ENCODE measurements around the gene BTBD9. TPM values are rescaled to one million over a fixed set of nuclear protein-coding genes. Genes with fewer than 3 reads are reported as not detected.

Gene BTBD9
- total and polyA plus RNA-seq, 9 of the 15 experiments (the other 6 are each of a cell fraction or from before 2014, with no cell fraction given), result 0.08 to 1.6 (median 0.58) TPM

- BruUV-seq (replicated peaks), result no TSS peak
- no peak overlapping the region for H3K4me2 ChIP-seq (ENCODE audit: insufficient read depth, low read length)
- H3K4me3 ChIP-seq, result no peak overlapping the region
- H3K36me3 ChIP-seq (ENCODE audit: control insufficient read depth, insufficient read depth, low read length), result no peaks in the 10 kb centered on the region
- peaks cover 0 to 30% of the 10 kb centered on the region in 2 experiments; a peak in 2 of 5 replicates for H3K4me1 ChIP-seq (replicated peaks in 1 of 2; ENCODE audit: control insufficient read depth in 2 of 2, insufficient read depth in 2 of 2, low read length in 2 of 2)
- WGBS (ENCODE audit: insufficient coverage, low coverage, missing lambda C conversion rate), result 52% methylated on average over 13 of the region's 13 CpGs
- no peaks in the 10 kb centered on the region for H3K9me1 ChIP-seq (ENCODE audit: control insufficient read depth, insufficient read depth, low read length)
- intact Hi-C loops (cut with micrococcal nuclease) (no loop called here), in situ Hi-C loops (cut with MboI) (no loop called here)
- ChIA-PET CTCF (ENCODE audit: low intra/inter-chr PET ratio) (no interaction called here), POLR2A (interaction anchor here (0.6 to 1.0 kb wide), 3 partner anchors 12 to 64 kb away, joined by 3 to 7 read pairs (median 3); no protein-coding TSS in a partner anchor)
- no peak for DNase-seq (ENCODE audit: extremely low read depth in 1 of 4, low spot score in 3 of 4)
- H4K20me1 ChIP-seq (replicated peaks; ENCODE audit: control insufficient read depth, insufficient read depth, low read length), result peaks cover 11% of the 10 kb centered on the region
- no peaks in the 10 kb centered on the region for H3K9me3 ChIP-seq (replicated peaks; ENCODE audit: control insufficient read depth, insufficient read depth, low read depth, low read length)
- no peaks in the 10 kb centered on the region for H3K79me2 ChIP-seq (ENCODE audit: control insufficient read depth, insufficient read depth, low read length)
- H3K27ac ChIP-seq (ENCODE audit: extremely low read depth, low read depth, low read length), result no peak overlapping the region
- FAIRE-seq, result no peak
- H3K27me3 ChIP-seq (ENCODE audit: control insufficient read depth in 2 of 2, insufficient read depth in 2 of 2, low read length in 2 of 2), result peaks cover 8 to 12% of the 10 kb centered on the region in 2 experiments; a peak in 3 of 5 replicates
- H2AFZ ChIP-seq (ENCODE audit: low read depth, low read length), result no peak overlapping the region
- ATAC-seq, result no peak
- peak overlapping the region in 1 of 2 experiments; percentile 56; a peak in 1 of 4 replicates for H3K9ac ChIP-seq (ENCODE audit: insufficient read depth in 1 of 2, low read depth in 2 of 2, low read length in 2 of 2)
- TF ChIP-seq ZBTB17 (CRISPR knock-in tag; IDR thresholded peaks at IDR 0.05), result no peak
- no peak for TF ChIP-seq MBD2 (IDR thresholded peaks at IDR 0.05; ENCODE audit: borderline replicate concordance, low read depth)
- TF ChIP-seq HMG20A (CRISPR knock-in tag; conservative IDR thresholded peaks at IDR 0.05), result no peak
- no peak for TF ChIP-seq XRCC3 (IDR thresholded peaks at IDR 0.05)
- no peak for TF ChIP-seq E2F3 (CRISPR knock-in tag; IDR thresholded peaks at IDR 0.05)
- TF ChIP-seq, protein P1, sequence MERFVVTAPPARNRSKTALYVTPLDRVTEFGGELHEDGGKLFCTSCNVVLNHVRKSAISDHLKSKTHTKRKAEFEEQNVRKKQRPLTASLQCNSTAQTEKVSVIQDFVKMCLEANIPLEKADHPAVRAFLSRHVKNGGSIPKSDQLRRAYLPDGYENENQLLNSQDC (CRISPR knock-in tag; IDR thresholded peaks at IDR 0.05), result no peak
- no peak for TF ChIP-seq KDM5B (IDR thresholded peaks at IDR 0.05; ENCODE audit: insufficient replicate concordance, low read depth, low read length)
- TF ChIP-seq ZNF445 (CRISPR knock-in tag; IDR thresholded peaks at IDR 0.05; ENCODE audit: low read depth), result no peak
- TF ChIP-seq NFRKB (IDR thresholded peaks at IDR 0.05; ENCODE audit: low read depth), result no peak
- no peak for TF ChIP-seq ETS1 (conservative IDR thresholded peaks at IDR 0.05; ENCODE audit: control insufficient read depth, low read depth, low read length)
- TF ChIP-seq MIER1 (IDR thresholded peaks at IDR 0.05; ENCODE audit: low read depth), result no peak
- no peak for TF ChIP-seq SPI1 (IDR thresholded peaks at IDR 0.05; ENCODE audit: borderline replicate concordance, low read depth, low read length)
- no peak for TF ChIP-seq GTF2E2 (tag; IDR thresholded peaks at IDR 0.05)
Measured at GRCh38 chr6:38168126-38168525, 471.6 kb downstream of the BTBD9 start.
